HCT116 (cell line): Measurements from ENCODE around the gene SEMA3B. TPM values are rescaled to one million over a fixed set of nuclear protein-coding genes. Genes with fewer than 3 reads are reported as not detected.

Experiments used
- ATAC-seq: fragments of 200-7000 bp; cut with Tn5 transposase; 2 replicates; pipeline ENCODE4 v1.9.1; 2020; ENCODE audit warnings: mild to moderate bottlenecking, moderate library complexity
- BruUV-seq: library from RNA; stranded (reverse); fragments of 400-500 nt; replicated peaks from 2 replicates; lab custom pipeline; 2021; lab: Mats Ljungman, UMichigan
- CTCF ChIA-PET: fragments of 300-600 bp; sonication (Branson Sonifier 250); formaldehyde crosslinking; loops from one replicate; lab custom pipeline; 2021; ENCODE audit warnings: antibody characterized with exemption; lab: Charles Lee
- POLR2A ChIA-PET: fragments of 300-600, 350-600 bp; sonication (Branson Sonifier 250); formaldehyde crosslinking; loops from one replicate; lab custom pipeline; 2021; ENCODE audit warnings: antibody characterized with exemption; lab: Charles Lee
- RAD21 ChIA-PET, 2 experiments: fragments of 300-600 bp; sonication (Branson Sonifier 250); formaldehyde crosslinking; loops; one replicate each; lab custom pipeline; 2023; ENCODE audit warnings: low total read pairs in 2 of 2; ENCODE audit not compliant: uncharacterized antibody in 2 of 2, unreplicated experiment in 2 of 2, low non-redundant PET in 1 of 2; lab: Charles Lee
- DNase-seq: peaks from one replicate; pipeline ENCODE4 v3.0.0-alpha.2; 2010; ENCODE audit warnings: low read depth, low spot score
- H2AFZ ChIP-seq: fragments of 200-600 bp; shearing (Covaris generic), sonication (generic); 2 replicates; pipeline ENCODE4 v1.6.1; 2017; ENCODE audit warnings: low read depth, mixed run types, mixed read lengths, antibody characterized with exemption, low read length; ENCODE audit not compliant: poor library complexity, severe bottlenecking
- H3K27ac ChIP-seq: 2 replicates; pipeline ENCODE4 v1.5.1; 2012; ENCODE audit warnings: low read depth, low read length
- H3K27me3 ChIP-seq: fragments of 200-600 bp; sonication (generic); 2 replicates; pipeline ENCODE4 v1.6.1; 2016; ENCODE audit warnings: mixed run types, low read length, mixed read lengths; ENCODE audit not compliant: insufficient read depth
- H3K36me3 ChIP-seq, 2 experiments: fragments of 200-500 bp in 1 of 2; fragments of 200-600 bp in 1 of 2; sonication (Bioruptor generic) in 1 of 2; sonication (generic) in 1 of 2; 2 replicates each; pipeline versions ENCODE4 v1.5.1 to v1.6.1; 2014 to 2016; ENCODE audit warnings: low read length in 2 of 2, inconsistent platforms in 1 of 2, mixed read lengths in 1 of 2, mixed run types in 1 of 2; ENCODE audit not compliant: insufficient read depth in 2 of 2, control insufficient read depth in 1 of 2
- H3K4me1 ChIP-seq, 2 experiments: fragments of 200-600 bp in 1 of 2; sonication (generic) in 1 of 2; 2 replicates each; pipeline versions ENCODE4 v1.5.1 to v1.6.1; 2012 to 2017; ENCODE audit warnings: low read length in 2 of 2, inconsistent platforms in 1 of 2, mild to moderate bottlenecking in 1 of 2, mixed read lengths in 1 of 2, mixed run types in 1 of 2, moderate library complexity in 1 of 2; ENCODE audit not compliant: insufficient read depth in 2 of 2, control insufficient read depth in 1 of 2
- H3K4me2 ChIP-seq: fragments of 200-600 bp; sonication (generic); 2 replicates; pipeline ENCODE4 v1.6.1; 2017; ENCODE audit warnings: mixed run types, low read length, mixed read lengths
- H3K4me3 ChIP-seq, 2 experiments: fragments of 200-600 bp in 1 of 2; sonication (generic) in 1 of 2; replicated peaks in 1 of 2; 2 replicates each; pipeline ENCODE4 v1.5.1; 2011 to 2016; ENCODE audit warnings: low read length in 2 of 2, control low read depth in 1 of 2, low read depth in 1 of 2, mild to moderate bottlenecking in 1 of 2, mixed read lengths in 1 of 2, mixed run types in 1 of 2
- H3K79me2 ChIP-seq: fragments of 200-600 bp; sonication (generic); 2 replicates; pipeline ENCODE4 v1.6.1; 2017; ENCODE audit warnings: mild to moderate bottlenecking, mixed run types, low read length, moderate library complexity, mixed read lengths; ENCODE audit not compliant: insufficient read depth
- H3K9ac ChIP-seq: fragments of 200-600 bp; sonication (generic); 2 replicates; pipeline ENCODE4 v1.6.1; 2016; ENCODE audit warnings: low read length, mixed read lengths
- H3K9me2 ChIP-seq: fragments of 200-600 bp; sonication (generic), shearing (Covaris generic); 2 replicates; pipeline ENCODE4 v1.6.1; 2017; ENCODE audit warnings: mixed run types, mild to moderate bottlenecking, moderate library complexity; ENCODE audit not compliant: insufficient read depth
- H3K9me3 ChIP-seq, 2 experiments: fragments of 200-500 bp in 1 of 2; fragments of 200-600 bp in 1 of 2; sonication (Bioruptor generic) in 1 of 2; sonication (generic) in 1 of 2; 2 replicates each; pipeline ENCODE4 v1.6.1; 2014 to 2017; ENCODE audit warnings: low read length in 2 of 2, mixed read lengths in 2 of 2, inconsistent platforms in 1 of 2, low read depth in 1 of 2, mild to moderate bottlenecking in 1 of 2, mixed run types in 1 of 2, moderate library complexity in 1 of 2; ENCODE audit not compliant: control insufficient read depth in 1 of 2, insufficient read depth in 1 of 2
- H4K20me1 ChIP-seq: fragments of 200-600 bp; sonication (generic), shearing (Covaris generic); 2 replicates; pipeline ENCODE4 v1.6.1; 2017; ENCODE audit warnings: mixed run types, mild to moderate bottlenecking, moderate library complexity; ENCODE audit not compliant: insufficient read depth
- CBX3 ChIP-seq: IDR thresholded peaks from 2 replicates; pipeline ENCODE4 v1.6.1; 2012; ENCODE audit warnings: low read depth
- POLR2AphosphoS5 ChIP-seq: IDR thresholded peaks from 2 replicates; pipeline ENCODE4 v1.6.1; 2011; ENCODE audit warnings: mild to moderate bottlenecking, low read depth, low read length, moderate library complexity
- ZBTB33 ChIP-seq: IDR thresholded peaks from 2 replicates; pipeline ENCODE4 v1.6.1; 2011; ENCODE audit warnings: mild to moderate bottlenecking, low read length, moderate library complexity; ENCODE audit not compliant: insufficient replicate concordance; ENCODE audit errors: extremely low read depth
- intact Hi-C: fragments of 100-400 bp; cut with micrococcal nuclease; formaldehyde crosslinking; loops from 2 replicates; pipeline ENCODE4 v1.10.0; 2022
- total RNA-seq: library from RNA; stranded (reverse); gene quantifications from one replicate; pipeline ENCODE4 v1.2.1, GENCODE V29; 2021; ENCODE audit not compliant: unreplicated experiment

Gene SEMA3B
- total RNA-seq, 1 experiment from 2014 or later, result 46.2 TPM

GRCh38 chr3:50264383-50264963 is 4.5 kb upstream of the SEMA3B start:
- no peaks in the 10 kb centered on the region for H3K79me2 ChIP-seq
- no peak overlapping the region for H2AFZ ChIP-seq
- no peaks in the 10 kb centered on the region for H3K9me2 ChIP-seq
- TF ChIP-seq CBX3 (no peak), ZBTB33 (no peak)
- BruUV-seq, result no TSS peak
- ChIA-PET POLR2A (interaction anchor here (0.7 to 2.5 kb wide), 7 partner anchors 15 to 64 kb away, joined by 3 to 9 read pairs (median 4); partner anchors contain the start of genes GNAI2, HYAL3, LSMEM2 and NAA80), RAD21 (interaction anchor here in 1 of 2 experiments (0.6 kb wide), 1 partner anchor 70 kb away, joined by 4 read pairs; no protein-coding TSS in a partner anchor), CTCF (interaction anchor here (0.6 to 2.9 kb wide), 8 partner anchors 8 to 83 kb away, joined by 3 to 23 read pairs (median 4); partner anchors contain the start of genes GNAI2 and HYAL1)
- DNase-seq, result peak; percentile 76
- H3K27ac ChIP-seq, result peak overlapping the region; percentile 86
- ATAC-seq, result peak; percentile 45
- H3K27me3 ChIP-seq, result no peaks in the 10 kb centered on the region
- H3K36me3 ChIP-seq, result no peaks in the 10 kb centered on the region
- intact Hi-C loops, result no loop called here
- peak overlapping the region; percentile 80 for H3K4me2 ChIP-seq
- no peaks in the 10 kb centered on the region for H4K20me1 ChIP-seq
- no peaks in the 10 kb centered on the region for H3K9me3 ChIP-seq
- H3K4me3 ChIP-seq, result peak overlapping the region; percentile 16 to 36
- peaks cover 72 to 95% of the 10 kb centered on the region in 2 experiments for H3K4me1 ChIP-seq
- H3K9ac ChIP-seq, result peak overlapping the region; percentile 62

- no peaks in the 10 kb centered on the region for H3K36me3 ChIP-seq
- no peaks in the 10 kb centered on the region for H4K20me1 ChIP-seq
- CTCF ChIA-PET, result interaction anchor here (0.8 to 2.9 kb wide), 6 partner anchors 9 to 83 kb away, joined by 3 to 23 read pairs (median 4); partner anchors contain the start of gene GNAI2
- H3K9me3 ChIP-seq, result no peaks in the 10 kb centered on the region
- no TSS peak for BruUV-seq
- DNase-seq (peak; percentile 79), ATAC-seq (peak; percentile 31)
- peak overlapping the region; percentile 15 to 36; a peak in 3 of 4 replicates for H3K4me3 ChIP-seq
- peak overlapping the region; percentile 62 for H3K9ac ChIP-seq
- peak overlapping the region; percentile 86 for H3K27ac ChIP-seq
- POLR2A ChIA-PET, result interaction anchor here (0.7 to 2.5 kb wide), 6 partner anchors 15 to 63 kb away, joined by 3 to 9 read pairs (median 4); partner anchors contain the start of genes GNAI2, HYAL3, LSMEM2 and NAA80
- no peak for TF ChIP-seq ZBTB33
- peak; percentile 57 for TF ChIP-seq POLR2AphosphoS5
- peak overlapping the region; percentile 80 for H3K4me2 ChIP-seq
- no peaks in the 10 kb centered on the region for H3K79me2 ChIP-seq
- H2AFZ ChIP-seq, result no peak overlapping the region
- peaks cover 74 to 95% of the 10 kb centered on the region in 2 experiments for H3K4me1 ChIP-seq
- intact Hi-C loops, result no loop called here
- no peaks in the 10 kb centered on the region for H3K9me2 ChIP-seq
- H3K27me3 ChIP-seq, result no peaks in the 10 kb centered on the region
- RAD21 ChIA-PET, result interaction anchor here in 1 of 2 experiments (0.6 kb wide), 1 partner anchor 71 kb away, joined by 4 read pairs; no protein-coding TSS in a partner anchor
These were observed 3.9 kb upstream of the SEMA3B start for GRCh38 chr3:50264964-50265485.
